Epithelial cell of esophagus (primary cell): Measurements from ENCODE around the gene WWC2.
A peak's percentile ranks its signal among the peaks of the same experiment; 100 is the strongest.

ENCODE experiments used
- DNase-seq: peaks from one replicate; pipeline ENCODE4 v3.0.0; 2010; ENCODE audit warnings: low read depth
- H3K4me3 ChIP-seq: 2 replicates; pipeline ENCODE4 v1.5.1; 2011; ENCODE audit warnings: mild to moderate bottlenecking, low read length, control low read depth
- CTCF ChIP-seq: IDR thresholded peaks from 2 replicates; pipeline ENCODE4 v1.5.1; 2011; ENCODE audit warnings: low read depth, mild to moderate bottlenecking, low read length, control low read depth, inconsistent platforms; ENCODE audit not compliant: insufficient read depth; ENCODE audit errors: missing control alignments

The WWC2 gene

GRCh38 chr4:183211533-183211932, 112.5 kb downstream of the WWC2 start:
- no peak overlapping the region for H3K4me3 ChIP-seq
- no peak for TF ChIP-seq CTCF
- no peak for DNase-seq

- no peak overlapping the region for H3K4me3 ChIP-seq
- DNase-seq, result no peak
- no peak for TF ChIP-seq CTCF
Observed at GRCh38 chr4:183213996-183214395, 114.9 kb downstream of the WWC2 start.

GRCh38 chr4:183214912-183215488, 115.9 kb downstream of the WWC2 start:
- DNase-seq, result no peak
- H3K4me3 ChIP-seq, result no peak overlapping the region
- TF ChIP-seq CTCF, result no peak

- no peak for TF ChIP-seq CTCF
- H3K4me3 ChIP-seq, result no peak overlapping the region
- DNase-seq, result no peak
Observed at GRCh38 chr4:183220236-183220635, 121.2 kb downstream of the WWC2 start.

- DNase-seq, result no peak
- TF ChIP-seq CTCF, result no peak
Observed at GRCh38 chr4:183223053-183223452, 124.0 kb downstream of the WWC2 start.

GRCh38 chr4:183229397-183229796, 130.3 kb downstream of the WWC2 start:
- peak; percentile 49 for DNase-seq
- H3K4me3 ChIP-seq, result no peak overlapping the region
- TF ChIP-seq CTCF, result no peak

More at GRCh38 chr4:183223053-183223452, 124.0 kb downstream of the WWC2 start:
- no peak overlapping the region for H3K4me3 ChIP-seq
